Uterus (tissue), 4 donors: Measurements from ENCODE around the gene DNASE1L3. TPM values are rescaled to one million over a fixed set of nuclear protein-coding genes. Genes with fewer than 3 reads are reported as not detected.

Experiments used
- DNase-seq, 2 donors: peaks; one replicate each; pipeline ENCODE4 v3.0.0-alpha.2; 2019 to 2020
- H3K27ac ChIP-seq, 2 donors: fragments of 200-600 bp; sonication (generic); 1 replicate in 1 of 2; 2 replicates in 1 of 2; pipeline ENCODE4 v1.5.1; 2016 to 2018
- H3K27me3 ChIP-seq, 2 donors: fragments of 200-600 bp; sonication (generic); one replicate each; pipeline ENCODE4 v1.5.1; 2018 to 2019; ENCODE audit warnings: control low read depth in 1 of 2
- H3K36me3 ChIP-seq, 2 donors: fragments of 200-600 bp; sonication (generic); one replicate each; pipeline ENCODE4 v1.5.1; 2019; ENCODE audit warnings: control low read depth in 1 of 2
- H3K4me1 ChIP-seq, 2 donors: fragments of 200-600 bp; sonication (generic); one replicate each; pipeline ENCODE4 v1.5.1; 2018 to 2019; ENCODE audit warnings: control low read depth in 1 of 2
- H3K4me3 ChIP-seq, 2 donors: fragments of 200-600 bp; sonication (generic); 1 replicate in 1 of 2; 2 replicates in 1 of 2; pipeline ENCODE4 v1.5.1; 2018 to 2019; ENCODE audit warnings: mild to moderate bottlenecking in 1 of 2
- H3K9me3 ChIP-seq, 2 donors: fragments of 200-600 bp; sonication (generic); one replicate each; pipeline ENCODE4 v1.5.1; 2019; ENCODE audit warnings: control low read depth in 1 of 2
- POLR2A ChIP-seq, 2 donors: fragments of 450-650 bp; IDR thresholded peaks; one replicate each; pipeline ENCODE4 v1.6.1; 2016; ENCODE audit warnings: antibody characterized with exemption in 2 of 2, mild to moderate bottlenecking in 1 of 2, moderate library complexity in 1 of 2
- intact Hi-C: fragments of 100-400 bp; cut with DNase I; formaldehyde crosslinking; loops from one replicate; pipeline ENCODE4 v1.15.1; 2023; ENCODE audit warnings: low total_unique reads
- total RNA-seq, 4 donors: library from RNA; depleted of rRNA in 3 of 4; stranded (reverse); fragments of >200 nt in 3 of 4; gene quantifications; one replicate each; pipeline versions ENCODE4 v1.1.0 to v1.2.4, GENCODE V29; 2014 to 2023
- TF ChIP-seq, protein P1 (sequence below), 4 experiments: fragments of 200-600 bp in 2 of 4; fragments of 450-650 bp in 2 of 4; sonication (generic) in 2 of 4; IDR thresholded peaks; one replicate each; pipeline ENCODE4 v1.5.1; 2016 to 2019; ENCODE audit warnings: antibody characterized with exemption in 4 of 4, mild to moderate bottlenecking in 2 of 4, moderate library complexity in 1 of 4
- donor health status: DM: yes; HTN: yes; CAD: no.

Gene DNASE1L3
- total RNA-seq, 4 donors from 2014 or later = 0.77 to 3.2 (median 2.4) TPM

DNA sequence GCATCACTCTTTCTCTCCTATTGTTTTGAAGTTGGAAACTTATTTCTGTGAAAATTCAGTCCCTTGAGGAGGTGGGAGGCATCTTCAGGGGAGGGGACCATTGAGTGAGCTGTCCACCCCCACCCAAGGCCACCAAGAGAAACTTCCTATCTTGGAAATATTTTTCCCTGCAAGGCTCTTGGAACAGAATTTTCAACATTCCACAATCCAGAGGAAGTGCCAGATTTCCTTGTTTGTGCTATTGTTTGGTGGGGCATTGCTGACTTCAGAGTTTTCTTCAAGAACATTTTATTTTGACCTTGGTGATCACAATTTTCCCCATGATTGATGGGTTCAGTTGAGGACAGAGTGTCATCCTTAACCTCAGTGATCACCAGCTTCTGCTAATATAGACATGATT is 12.0 kb downstream of the DNASE1L3 start:
- no peaks in the 10 kb centered on the region for H3K9me3 ChIP-seq
- TF ChIP-seq POLR2A (IDR thresholded peaks at IDR 0.05) = no peak
- H3K4me1 ChIP-seq = no peaks in the 10 kb centered on the region
- DNase-seq = no peak
- H3K4me3 ChIP-seq = no peak overlapping the region
- intact Hi-C loops = no loop called here
- H3K27me3 ChIP-seq = no peaks in the 10 kb centered on the region
- H3K27ac ChIP-seq = peak overlapping the region; percentile 47 to 55
- no peaks in the 10 kb centered on the region for H3K36me3 ChIP-seq

DNA sequence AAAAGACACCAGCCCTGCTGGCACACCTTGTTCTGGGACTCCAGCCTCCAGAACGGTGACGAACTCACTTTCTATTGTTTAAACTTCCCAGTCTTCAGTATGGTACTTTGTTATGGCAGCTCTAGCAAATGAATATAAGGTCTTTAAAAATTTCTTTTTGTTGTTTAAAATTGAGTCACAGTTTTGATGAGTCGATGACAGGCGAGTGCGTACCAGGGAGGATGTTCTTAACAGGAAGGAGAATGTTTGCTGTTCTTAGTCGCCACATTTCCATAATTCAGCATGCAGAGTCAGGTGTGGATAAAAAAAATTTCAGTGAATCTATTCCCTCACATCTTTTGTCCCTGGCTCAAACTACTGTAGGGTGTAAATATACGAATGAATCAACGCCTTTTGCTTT is 12.4 kb downstream of the DNASE1L3 start:
- no peak for DNase-seq
- no peak for TF ChIP-seq POLR2A (IDR thresholded peaks at IDR 0.05)
- TF ChIP-seq, protein P1, sequence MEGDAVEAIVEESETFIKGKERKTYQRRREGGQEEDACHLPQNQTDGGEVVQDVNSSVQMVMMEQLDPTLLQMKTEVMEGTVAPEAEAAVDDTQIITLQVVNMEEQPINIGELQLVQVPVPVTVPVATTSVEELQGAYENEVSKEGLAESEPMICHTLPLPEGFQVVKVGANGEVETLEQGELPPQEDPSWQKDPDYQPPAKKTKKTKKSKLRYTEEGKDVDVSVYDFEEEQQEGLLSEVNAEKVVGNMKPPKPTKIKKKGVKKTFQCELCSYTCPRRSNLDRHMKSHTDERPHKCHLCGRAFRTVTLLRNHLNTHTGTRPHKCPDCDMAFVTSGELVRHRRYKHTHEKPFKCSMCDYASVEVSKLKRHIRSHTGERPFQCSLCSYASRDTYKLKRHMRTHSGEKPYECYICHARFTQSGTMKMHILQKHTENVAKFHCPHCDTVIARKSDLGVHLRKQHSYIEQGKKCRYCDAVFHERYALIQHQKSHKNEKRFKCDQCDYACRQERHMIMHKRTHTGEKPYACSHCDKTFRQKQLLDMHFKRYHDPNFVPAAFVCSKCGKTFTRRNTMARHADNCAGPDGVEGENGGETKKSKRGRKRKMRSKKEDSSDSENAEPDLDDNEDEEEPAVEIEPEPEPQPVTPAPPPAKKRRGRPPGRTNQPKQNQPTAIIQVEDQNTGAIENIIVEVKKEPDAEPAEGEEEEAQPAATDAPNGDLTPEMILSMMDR (IDR thresholded peaks at IDR 0.05) = no peak
- intact Hi-C loops = no loop called here
- Histone ChIP-seq H3K27ac (peak overlapping the region in 1 of 2 donors; percentile 55), H3K27me3 (no peaks in the 10 kb centered on the region), H3K4me1 (no peaks in the 10 kb centered on the region), H3K4me3 (no peak overlapping the region), H3K9me3 (no peaks in the 10 kb centered on the region), H3K36me3 (no peaks in the 10 kb centered on the region)

DNA sequence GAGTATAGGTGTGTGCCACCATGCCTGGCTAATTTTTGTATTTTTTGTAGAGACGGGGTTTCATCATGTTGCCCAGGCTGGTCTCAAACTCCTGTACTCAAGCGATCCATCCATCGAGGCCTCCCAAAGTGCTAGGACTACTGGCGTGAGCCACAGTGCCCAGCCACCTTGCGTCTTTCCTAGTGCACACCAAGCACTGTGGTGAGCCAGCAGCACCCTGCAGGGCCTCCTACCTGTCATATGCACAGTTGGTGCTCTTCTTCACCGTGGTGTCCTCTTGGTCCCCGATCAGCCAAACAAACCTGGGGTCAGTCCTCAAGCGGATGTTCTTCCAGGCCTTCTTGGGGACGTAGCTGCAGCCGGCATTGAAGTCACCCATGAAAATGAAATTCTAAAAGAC is 13.2 kb downstream of the DNASE1L3 start:
- no peak for DNase-seq
- Histone ChIP-seq H3K27me3 (no peaks in the 10 kb centered on the region), H3K4me3 (no peak overlapping the region), H3K9me3 (no peaks in the 10 kb centered on the region), H3K27ac (peak overlapping the region in 1 of 2 donors; percentile 55), H3K36me3 (no peaks in the 10 kb centered on the region), H3K4me1 (no peaks in the 10 kb centered on the region)
- intact Hi-C loops = no loop called here
- no peak for TF ChIP-seq POLR2A (IDR thresholded peaks at IDR 0.05)
- TF ChIP-seq, protein P1 (IDR thresholded peaks at IDR 0.05) = no peak

DNA sequence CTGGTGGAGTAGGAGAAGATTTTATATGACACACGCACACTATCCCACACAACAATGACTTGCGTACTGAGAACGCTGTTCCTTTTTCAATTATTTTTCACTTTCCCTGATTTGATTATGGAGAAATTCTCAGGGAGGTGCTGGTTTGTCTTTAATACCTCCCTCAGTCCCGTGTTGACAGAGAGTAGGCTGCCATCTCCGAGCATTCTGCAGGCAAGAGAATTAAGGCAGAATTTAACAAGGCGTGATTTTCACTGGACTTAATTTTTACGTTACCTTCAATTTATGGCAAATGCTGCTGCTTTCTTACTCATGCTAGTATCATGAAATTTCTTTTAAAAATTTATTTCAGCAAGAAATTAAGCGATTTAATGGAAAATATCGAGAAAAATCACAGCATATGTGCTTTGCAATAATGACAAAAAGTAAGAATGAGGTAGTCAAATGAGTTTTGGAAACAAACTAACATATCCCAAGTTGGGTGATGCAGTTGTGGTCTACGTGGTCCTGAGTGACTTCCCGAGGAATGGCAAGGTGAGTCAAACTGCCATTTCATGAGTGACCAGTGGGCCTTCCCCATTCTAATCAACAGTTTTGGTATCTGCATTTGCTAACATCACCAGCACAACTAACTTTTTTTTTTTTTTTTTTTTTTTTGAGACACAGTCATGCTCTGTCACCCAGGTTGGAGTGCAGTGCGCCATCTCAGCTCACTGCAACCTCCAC is 16.9 kb downstream of the DNASE1L3 start:
- no peak for DNase-seq
- H3K27ac ChIP-seq = no peak overlapping the region
- intact Hi-C loops = no loop called here
- H3K27me3 ChIP-seq = no peaks in the 10 kb centered on the region
- H3K36me3 ChIP-seq = no peaks in the 10 kb centered on the region
- no peak for TF ChIP-seq POLR2A (IDR thresholded peaks at IDR 0.05)
- TF ChIP-seq, protein P1 (IDR thresholded peaks at IDR 0.05) = no peak
- H3K4me1 ChIP-seq = no peaks in the 10 kb centered on the region
- H3K9me3 ChIP-seq = no peaks in the 10 kb centered on the region
- no peak overlapping the region for H3K4me3 ChIP-seq

DNA sequence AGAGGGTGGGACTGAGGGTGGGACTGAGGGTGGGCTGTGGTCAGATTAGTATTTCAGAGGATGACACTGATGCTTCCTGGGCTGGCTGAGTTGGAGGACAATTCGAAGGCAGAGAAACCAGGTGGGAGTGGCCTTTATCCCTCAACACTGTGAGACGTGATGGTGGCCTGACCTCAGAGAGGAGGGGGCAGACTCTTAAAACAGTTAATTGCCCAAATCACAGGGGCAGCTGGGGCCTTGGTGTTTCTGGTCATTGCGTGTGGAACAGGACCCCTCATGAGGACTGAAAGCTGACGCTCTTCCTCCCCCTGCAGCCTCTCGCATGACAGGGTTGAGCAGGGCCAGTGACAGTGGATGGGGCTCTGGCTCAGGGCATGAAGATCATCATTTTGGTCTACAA is 18.7 kb downstream of the DNASE1L3 start:
- TF ChIP-seq, protein P1 (IDR thresholded peaks at IDR 0.05) = no peak
- TF ChIP-seq POLR2A (IDR thresholded peaks at IDR 0.05) = no peak
- intact Hi-C loops = no loop called here

More for the DNA sequence above, 18.7 kb downstream of the DNASE1L3 start:
- H3K36me3 ChIP-seq = no peaks in the 10 kb centered on the region
- H3K4me3 ChIP-seq = no peak overlapping the region
- no peaks in the 10 kb centered on the region for H3K9me3 ChIP-seq
- H3K4me1 ChIP-seq = no peaks in the 10 kb centered on the region
- DNase-seq = no peak
- no peak overlapping the region for H3K27ac ChIP-seq
- H3K27me3 ChIP-seq = no peaks in the 10 kb centered on the region
